AG04450 (cell line): ENCODE measurements around the gene SEPTIN14. TPM values are rescaled to one million over a fixed set of nuclear protein-coding genes. Genes with fewer than 3 reads are reported as not detected.
A peak's percentile ranks its signal among the peaks of the same experiment; 100 is the strongest.
"Not testable (repeated sequence)": the region's sequence is repeated elsewhere in the genome, so short reads cannot be mapped to it uniquely, and the experiment has no call there.

ENCODE experiments used
- CTCF ChIA-PET: fragments of 300-600, 350-600 bp; formaldehyde crosslinking; extraction: SDS; loops from one replicate; lab custom pipeline; 2022; ENCODE audit warnings: antibody characterized with exemption, inconsistent platforms; lab: Charles Lee
- POLR2A ChIA-PET: fragments of 350-600 bp; formaldehyde crosslinking; extraction: SDS; loops from one replicate; lab custom pipeline; 2021; ENCODE audit warnings: antibody characterized with exemption, inconsistent platforms; lab: Yijun Ruan, JAX
- DNase-seq: peaks from one replicate; pipeline ENCODE4 v3.0.0-alpha.2; 2011; ENCODE audit warnings: low read depth, low spot score
- H3K27ac ChIP-seq: one replicate; pipeline ENCODE4 v1.5.1; 2012; ENCODE audit warnings: low read depth, low read length, control low read depth
- H3K27me3 ChIP-seq: one replicate; pipeline ENCODE4 v1.6.0; 2012; ENCODE audit warnings: low read length; ENCODE audit not compliant: control insufficient read depth, insufficient read depth
- H3K4me3 ChIP-seq: 2 replicates; pipeline ENCODE4 v1.5.1; 2011; ENCODE audit warnings: mild to moderate bottlenecking, low read depth, low read length, control low read depth
- H3K9me3 ChIP-seq: 2 replicates; pipeline ENCODE4 v1.5.1; 2012; ENCODE audit warnings: low read length; ENCODE audit not compliant: control insufficient read depth, insufficient read depth
- CTCF ChIP-seq: IDR thresholded peaks from 2 replicates; pipeline ENCODE4 v1.5.1; 2011; ENCODE audit warnings: low read depth, low read length, control low read depth, inconsistent platforms
- polyA minus RNA-seq: library from RNA; depleted of rRNA, polyadenylated mRNA; stranded (reverse); fragments of >200 nt; gene quantifications from 2 replicates; pipeline ENCODE4 v1.2.3, GENCODE V29; 2011; rRNA and poly(A)+ RNA removed
- polyA plus RNA-seq: library from polyadenylated mRNA; depleted of rRNA; stranded (reverse); fragments of >200 nt; gene quantifications from 2 replicates; pipeline ENCODE4 v1.2.3, GENCODE V29; 2011; rRNA removed

SEPTIN14 gene
- polyA plus RNA-seq (not detected in 2 replicates), polyA minus RNA-seq (not detected in 2 replicates)

GRCh38 chr7:55862652-55863051, at the start of gene SEPTIN14:
Gene SEPTIN14, minus strand, starts transcription at chr7:55862752. Its CDS starts 756 bp downstream, at chr7:55861996.
- POLR2A ChIA-PET, CTCF ChIA-PET, H3K9me3 ChIP-seq, DNase-seq, H3K27me3 ChIP-seq, H3K4me3 ChIP-seq, H3K27ac ChIP-seq: not testable (repeated sequence)

DNA sequence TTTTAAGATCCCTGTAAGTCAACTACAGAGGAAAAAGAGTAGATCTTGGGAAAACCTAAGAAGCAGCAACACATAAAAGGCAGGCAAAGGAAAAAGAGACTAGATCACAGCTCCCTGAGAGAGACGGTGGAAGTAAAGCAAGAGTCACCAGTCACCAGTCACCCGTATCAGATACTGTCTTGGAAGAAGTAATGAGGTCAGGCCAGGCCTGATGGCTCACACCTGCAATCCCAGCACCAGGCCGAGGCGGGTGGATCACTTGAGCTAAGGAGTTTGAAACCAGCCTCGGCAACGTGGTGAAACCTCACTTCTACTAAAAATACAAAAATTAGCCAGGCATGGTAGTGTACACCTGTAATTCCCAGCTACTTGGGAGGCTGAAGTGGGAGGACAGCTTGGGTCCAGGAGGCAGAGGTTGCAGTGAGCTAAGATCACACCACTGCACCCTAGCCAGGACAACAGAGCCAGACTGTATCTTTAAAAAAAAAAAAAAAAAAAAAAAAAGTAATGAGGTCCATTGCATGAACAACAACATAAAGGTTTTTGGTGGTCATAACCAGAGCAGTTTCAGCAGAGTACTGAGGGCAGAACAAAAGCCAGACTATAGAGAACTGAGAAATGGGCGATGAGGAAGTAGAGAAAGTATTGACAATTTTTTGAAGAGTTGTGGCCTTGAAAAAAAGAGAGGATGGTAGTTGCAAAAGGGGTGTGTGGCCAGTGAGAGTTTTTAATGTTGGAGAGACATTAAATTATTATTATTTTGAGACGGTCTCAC, 41.6 kb upstream of the SEPTIN14 start:
- POLR2A ChIA-PET = no interaction called here

GRCh38 chr7:55901059-55901458, 38.5 kb upstream of the SEPTIN14 start:
- DNase-seq, H3K4me3 ChIP-seq, H3K27me3 ChIP-seq, CTCF ChIA-PET, POLR2A ChIA-PET, H3K27ac ChIP-seq, H3K9me3 ChIP-seq: not testable (repeated sequence)

More for the DNA sequence above, 41.6 kb upstream of the SEPTIN14 start:
- Histone ChIP-seq H3K27me3 (no peaks in the 10 kb centered on the region), H3K27ac (no peak overlapping the region), H3K4me3 (no peak overlapping the region), H3K9me3 (no peaks in the 10 kb centered on the region)
- CTCF ChIA-PET = no interaction called here
- TF ChIP-seq CTCF = no peak
- DNase-seq = no peak

GRCh38 chr7:55898287-55898686, 35.7 kb upstream of the SEPTIN14 start:
- H3K27ac ChIP-seq = no peak overlapping the region
- DNase-seq = no peak
- CTCF ChIA-PET = interaction anchor here (0.5 kb wide), 1 partner anchor 20 kb away, joined by 3 read pairs; no protein-coding TSS in a partner anchor
- POLR2A ChIA-PET = no interaction called here
- H3K9me3 ChIP-seq = no peaks in the 10 kb centered on the region
- TF ChIP-seq CTCF = no peak
- H3K4me3 ChIP-seq = no peak overlapping the region
- no peaks in the 10 kb centered on the region for H3K27me3 ChIP-seq

DNA sequence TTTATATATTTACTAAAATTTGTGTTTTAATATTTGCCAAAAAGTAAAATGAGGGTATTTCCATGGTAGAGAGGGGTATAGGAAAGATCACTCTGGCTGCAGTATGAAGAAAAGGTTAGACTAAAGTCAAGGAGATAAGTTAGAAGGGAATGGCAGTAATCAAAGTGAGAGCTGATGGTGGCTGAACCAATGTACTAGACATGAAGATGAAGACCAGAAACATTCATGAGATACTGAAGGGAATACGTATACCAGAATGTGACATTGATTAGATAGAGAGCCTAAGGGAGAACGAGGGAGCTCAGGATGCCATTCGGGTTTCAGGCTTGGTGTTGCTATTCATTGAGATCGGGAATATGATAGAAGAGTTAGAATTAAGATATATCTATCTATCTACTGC, 32.5 kb upstream of the SEPTIN14 start:
- DNase-seq = no peak
- Histone ChIP-seq H3K9me3 (no peaks in the 10 kb centered on the region), H3K27me3 (no peaks in the 10 kb centered on the region), H3K27ac (no peak overlapping the region), H3K4me3 (no peak overlapping the region)
- no peak for TF ChIP-seq CTCF
- ChIA-PET POLR2A (no interaction called here), CTCF (no interaction called here)

DNA sequence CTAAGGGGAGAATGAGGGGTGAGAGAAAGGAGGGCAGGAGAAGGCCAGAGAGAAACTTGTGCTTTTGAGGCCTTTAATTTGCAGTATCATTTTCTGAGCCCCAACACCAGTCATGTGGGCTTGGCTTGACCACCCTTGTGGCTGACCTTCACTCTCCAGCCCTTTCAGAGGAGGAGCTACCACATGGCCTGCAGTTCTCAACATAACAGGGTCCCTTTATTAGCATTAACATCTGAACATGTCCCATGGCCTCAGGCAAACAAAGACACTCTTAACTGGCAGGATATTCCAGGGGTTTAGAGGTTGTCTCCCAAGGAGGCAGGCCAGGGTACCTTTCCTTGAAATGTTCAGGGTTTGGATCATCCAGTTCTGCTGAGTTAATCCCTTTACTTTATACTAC, 31.4 kb upstream of the SEPTIN14 start:
- ChIA-PET CTCF (no interaction called here), POLR2A (no interaction called here)
- H3K4me3 ChIP-seq = no peak overlapping the region
- no peaks in the 10 kb centered on the region for H3K27me3 ChIP-seq
- no peak for DNase-seq
- TF ChIP-seq CTCF = no peak
- H3K9me3 ChIP-seq = no peaks in the 10 kb centered on the region
- no peak overlapping the region for H3K27ac ChIP-seq

GRCh38 chr7:55888378-55888777, 25.8 kb upstream of the SEPTIN14 start:
- H3K27me3 ChIP-seq, CTCF ChIA-PET, DNase-seq, H3K9me3 ChIP-seq, H3K27ac ChIP-seq, POLR2A ChIA-PET: not testable (repeated sequence)
- H3K4me3 ChIP-seq = peak overlapping the region; percentile 71
